Progenitor cell of endocrine pancreas (in vitro differentiated cells): ENCODE results near the gene LBX2. TPM values are rescaled to one million over a fixed set of nuclear protein-coding genes. Genes with fewer than 3 reads are reported as not detected.
A peak's percentile ranks its signal among the peaks of the same experiment; 100 is the strongest.

Source experiments
- DNase-seq: peaks from one replicate; pipeline ENCODE4 v3.0.0; 2021; ENCODE audit warnings: low spot score; ENCODE audit not compliant: unreplicated experiment
- H3K27ac Mint-ChIP-seq: 2 replicates; pipeline ENCODE4 v1.8.0; 2021; ENCODE audit warnings: mild to moderate bottlenecking, moderate library complexity, mixed read lengths
- H3K27me3 Mint-ChIP-seq: 2 replicates; pipeline ENCODE4 v1.8.0; 2021; ENCODE audit warnings: mixed read lengths
- H3K36me3 Mint-ChIP-seq: 2 replicates; pipeline ENCODE4 v1.8.0; 2022; ENCODE audit warnings: mixed read lengths; ENCODE audit not compliant: insufficient read depth
- H3K4me1 Mint-ChIP-seq: 2 replicates; pipeline ENCODE4 v1.8.0; 2021; ENCODE audit warnings: low read depth, mixed read lengths
- H3K4me3 Mint-ChIP-seq: 2 replicates; pipeline ENCODE4 v1.8.0; 2021; ENCODE audit warnings: low read depth, mild to moderate bottlenecking, moderate library complexity, mixed read lengths
- H3K9me3 Mint-ChIP-seq: 2 replicates; pipeline ENCODE4 v1.8.0; 2021; ENCODE audit warnings: low read depth, mixed read lengths
- total RNA-seq: library from RNA; stranded (reverse); gene quantifications from 2 replicates; pipeline ENCODE4 v1.2.1, GENCODE V29; 2021
- TF ChIP-seq, protein P1 (sequence below): fragments of 200-600 bp; sonication (generic); IDR thresholded peaks from one replicate; pipeline ENCODE4 v1.5.0; 2021; ENCODE audit warnings: antibody characterized with exemption, mild to moderate bottlenecking; ENCODE audit not compliant: unreplicated experiment

LBX2 gene
- total RNA-seq, 1 donor from 2014 or later: 9.3 TPM

DNA sequence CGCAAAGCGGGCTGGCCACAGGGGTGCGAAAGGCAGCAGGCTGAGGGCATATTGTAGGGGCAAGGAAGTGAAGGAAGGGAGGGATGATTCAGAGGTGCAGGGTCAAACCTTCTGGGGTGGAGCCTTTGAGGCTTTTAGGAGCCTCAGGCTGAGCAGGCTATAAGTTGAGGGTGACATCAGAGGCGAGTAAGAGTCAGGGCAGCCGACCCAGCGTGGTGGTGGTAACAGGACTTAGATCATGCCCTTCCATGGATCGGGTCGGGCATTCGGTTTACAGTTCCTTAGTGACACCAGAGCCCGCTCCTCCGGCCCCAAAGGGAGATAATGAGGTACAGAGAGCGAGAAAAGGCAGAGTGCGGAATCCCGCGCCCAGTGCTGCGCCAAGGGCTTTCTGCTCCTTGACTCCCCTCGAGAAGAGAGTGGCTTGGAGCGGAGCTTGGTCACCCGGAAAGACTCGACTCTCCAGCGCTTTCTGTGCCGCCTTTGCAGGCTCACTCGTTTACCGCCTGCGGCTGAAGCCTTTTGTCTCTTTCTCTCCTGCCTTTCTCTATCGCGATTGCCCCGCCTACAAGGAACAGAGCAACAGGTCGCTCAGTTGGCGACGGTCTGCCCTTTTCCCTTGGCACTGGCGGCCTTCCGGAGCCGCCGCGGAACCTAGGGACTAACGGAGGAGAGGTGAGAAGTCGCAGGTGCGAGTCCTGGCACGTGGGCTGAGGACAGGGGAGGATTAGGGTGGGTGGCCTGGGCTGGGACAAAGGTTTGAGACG is 720 bp downstream of the LBX2 start:
- H3K4me1 Mint-ChIP-seq: peaks cover 29% of the 10 kb centered on the region
- TF ChIP-seq, protein P1, sequence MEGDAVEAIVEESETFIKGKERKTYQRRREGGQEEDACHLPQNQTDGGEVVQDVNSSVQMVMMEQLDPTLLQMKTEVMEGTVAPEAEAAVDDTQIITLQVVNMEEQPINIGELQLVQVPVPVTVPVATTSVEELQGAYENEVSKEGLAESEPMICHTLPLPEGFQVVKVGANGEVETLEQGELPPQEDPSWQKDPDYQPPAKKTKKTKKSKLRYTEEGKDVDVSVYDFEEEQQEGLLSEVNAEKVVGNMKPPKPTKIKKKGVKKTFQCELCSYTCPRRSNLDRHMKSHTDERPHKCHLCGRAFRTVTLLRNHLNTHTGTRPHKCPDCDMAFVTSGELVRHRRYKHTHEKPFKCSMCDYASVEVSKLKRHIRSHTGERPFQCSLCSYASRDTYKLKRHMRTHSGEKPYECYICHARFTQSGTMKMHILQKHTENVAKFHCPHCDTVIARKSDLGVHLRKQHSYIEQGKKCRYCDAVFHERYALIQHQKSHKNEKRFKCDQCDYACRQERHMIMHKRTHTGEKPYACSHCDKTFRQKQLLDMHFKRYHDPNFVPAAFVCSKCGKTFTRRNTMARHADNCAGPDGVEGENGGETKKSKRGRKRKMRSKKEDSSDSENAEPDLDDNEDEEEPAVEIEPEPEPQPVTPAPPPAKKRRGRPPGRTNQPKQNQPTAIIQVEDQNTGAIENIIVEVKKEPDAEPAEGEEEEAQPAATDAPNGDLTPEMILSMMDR: no peak
- peak overlapping the region; percentile 89 for H3K4me3 Mint-ChIP-seq
- peaks cover 29% of the 10 kb centered on the region for H3K27me3 Mint-ChIP-seq
- H3K9me3 Mint-ChIP-seq: no peaks in the 10 kb centered on the region
- H3K27ac Mint-ChIP-seq: peak overlapping the region; percentile 93
- DNase-seq: no peak
- H3K36me3 Mint-ChIP-seq: peaks cover 9% of the 10 kb centered on the region

- TF ChIP-seq, protein P1: no peak
- Mint-ChIP-seq H3K27ac (peak overlapping the region; percentile 93), H3K9me3 (no peaks in the 10 kb centered on the region), H3K36me3 (peaks cover 10% of the 10 kb centered on the region), H3K4me1 (peaks cover 26% of the 10 kb centered on the region), H3K4me3 (peak overlapping the region; percentile 89), H3K27me3 (peaks cover 29% of the 10 kb centered on the region)
- DNase-seq: no peak
Measured at GRCh38 chr2:74497777-74498499, 1.5 kb downstream of the LBX2 start.

DNA sequence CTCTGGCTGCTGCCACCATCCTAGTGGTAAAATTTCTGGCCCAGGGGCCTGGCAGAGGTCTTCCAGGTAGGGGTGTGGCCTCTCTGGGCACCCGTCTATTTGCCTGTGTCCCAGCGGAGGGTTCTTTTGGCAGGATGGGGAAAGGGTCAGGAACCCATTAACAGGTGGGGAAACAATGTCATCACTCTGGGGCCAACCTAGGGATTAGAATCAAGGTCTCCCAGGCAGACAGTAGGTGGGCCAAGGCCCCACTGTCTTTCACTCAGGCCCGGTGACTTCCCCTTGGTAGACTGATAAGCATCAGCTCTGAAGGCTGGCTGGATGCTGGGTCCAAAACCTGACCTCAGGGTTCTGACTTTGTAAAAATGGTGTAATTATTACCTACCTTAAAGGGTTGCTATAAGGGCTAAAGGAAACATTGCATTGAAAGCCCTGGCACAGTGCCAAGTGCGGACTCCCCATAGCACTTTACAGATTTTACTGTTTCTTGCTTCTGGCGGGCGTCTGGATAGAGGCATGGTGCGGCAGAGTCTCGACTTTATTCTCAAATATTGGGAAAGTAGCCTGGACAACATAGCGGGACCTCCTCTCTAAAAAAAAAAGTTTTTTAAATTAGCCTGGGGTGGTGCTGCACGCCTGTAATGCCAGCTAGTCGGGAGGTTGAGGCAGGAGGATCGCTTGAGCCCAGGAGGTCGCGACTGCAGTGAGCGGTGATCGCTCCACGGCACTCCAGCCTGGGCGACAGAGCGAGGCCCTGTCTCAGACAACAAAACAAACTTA is 2.2 kb downstream of the LBX2 start:
- H3K27ac Mint-ChIP-seq: peak overlapping the region; percentile 79
- peaks cover 12% of the 10 kb centered on the region for H3K36me3 Mint-ChIP-seq
- H3K9me3 Mint-ChIP-seq: no peaks in the 10 kb centered on the region
- peaks cover 29% of the 10 kb centered on the region for H3K27me3 Mint-ChIP-seq
- no peak for DNase-seq
- peak overlapping the region; percentile 89 for H3K4me3 Mint-ChIP-seq
- TF ChIP-seq, protein P1: no peak
- peaks cover 21% of the 10 kb centered on the region for H3K4me1 Mint-ChIP-seq

- no peak for DNase-seq
- H3K27ac Mint-ChIP-seq: no peak overlapping the region
- H3K4me1 Mint-ChIP-seq: peaks cover 13% of the 10 kb centered on the region
- H3K36me3 Mint-ChIP-seq: peaks cover 16% of the 10 kb centered on the region
- no peak overlapping the region for H3K4me3 Mint-ChIP-seq
- H3K27me3 Mint-ChIP-seq: peaks cover 25% of the 10 kb centered on the region
- TF ChIP-seq, protein P1: no peak
- no peaks in the 10 kb centered on the region for H3K9me3 Mint-ChIP-seq
Measured at GRCh38 chr2:74495440-74495839, 4.0 kb downstream of the LBX2 start.

- TF ChIP-seq, protein P1: no peak
- H3K4me3 Mint-ChIP-seq: no peak overlapping the region
Measured at GRCh38 chr2:74493546-74493945, 5.9 kb downstream of the LBX2 start.

More at GRCh38 chr2:74493546-74493945, 5.9 kb downstream of the LBX2 start:
- peaks cover 18% of the 10 kb centered on the region for H3K36me3 Mint-ChIP-seq
- H3K9me3 Mint-ChIP-seq: no peaks in the 10 kb centered on the region
- peaks cover 9% of the 10 kb centered on the region for H3K4me1 Mint-ChIP-seq
- no peak overlapping the region for H3K27ac Mint-ChIP-seq
- DNase-seq: no peak
- peaks cover 13% of the 10 kb centered on the region for H3K27me3 Mint-ChIP-seq
